GM21423 (cell line): ENCODE data around the gene FALEC.
"Not testable (repeated sequence)": the region's sequence is repeated elsewhere in the genome, so short reads cannot be mapped to it uniquely, and the experiment has no call there.

ENCODE experiments used
- ATAC-seq: cut with Tn5 transposase; IDR thresholded peaks from one replicate; pipeline ENCODE4 v1.9.1; 2021; ENCODE audit warnings: mild to moderate bottlenecking, moderate library complexity; ENCODE audit not compliant: unreplicated experiment

FALEC gene

GRCh38 chr1:150573648-150574071 lies 58.1 kb downstream of the FALEC start:
- not testable (repeated sequence) for ATAC-seq

GRCh38 chr1:150574260-150575071 lies 58.9 kb downstream of the FALEC start:
- no peak for ATAC-seq

GRCh38 chr1:150575072-150575489 lies 59.5 kb downstream of the FALEC start:
- no peak for ATAC-seq

- no peak for ATAC-seq
Observed at GRCh38 chr1:150575518-150576366, 60.2 kb downstream of the FALEC start.

- ATAC-seq = no peak
Observed at GRCh38 chr1:150576367-150576711, 60.8 kb downstream of the FALEC start.

- no peak for ATAC-seq
Observed at GRCh38 chr1:150576794-150577556, 61.4 kb downstream of the FALEC start.

- ATAC-seq = no peak
Observed at GRCh38 chr1:150577557-150578271, 62.2 kb downstream of the FALEC start.

- no peak for ATAC-seq
Observed at GRCh38 chr1:150578272-150579109, 62.9 kb downstream of the FALEC start.

- peak; percentile 87 for ATAC-seq
Observed at GRCh38 chr1:150579110-150579944, 63.8 kb downstream of the FALEC start, which contains the start of gene MCL1. Gene MCL1 (minus strand): TSS chr1:150579610. CDS start chr1:150579530, 80 bp downstream.

- ATAC-seq = no peak
Observed at GRCh38 chr1:150579945-150580642, 64.5 kb downstream of the FALEC start.

GRCh38 chr1:150580966-150581365 lies 65.4 kb downstream of the FALEC start:
- ATAC-seq = not testable (repeated sequence)

- not testable (repeated sequence) for ATAC-seq
Observed at GRCh38 chr1:150581437-150581836, 65.9 kb downstream of the FALEC start.

GRCh38 chr1:150581962-150582361 lies 66.4 kb downstream of the FALEC start:
- ATAC-seq = not testable (repeated sequence)

GRCh38 chr1:150582371-150582770 lies 66.8 kb downstream of the FALEC start:
- no peak for ATAC-seq
